GM19193 (cell line): ENCODE measurements around the gene UGT1A10.

Experiments
- POLR2A ChIP-seq: IDR thresholded peaks from 4 replicates; pipeline ENCODE4 v1.6.1; 2011; ENCODE audit not compliant: insufficient read depth, insufficient read length; ENCODE audit errors: extremely low read depth

UGT1A10 gene

DNA sequence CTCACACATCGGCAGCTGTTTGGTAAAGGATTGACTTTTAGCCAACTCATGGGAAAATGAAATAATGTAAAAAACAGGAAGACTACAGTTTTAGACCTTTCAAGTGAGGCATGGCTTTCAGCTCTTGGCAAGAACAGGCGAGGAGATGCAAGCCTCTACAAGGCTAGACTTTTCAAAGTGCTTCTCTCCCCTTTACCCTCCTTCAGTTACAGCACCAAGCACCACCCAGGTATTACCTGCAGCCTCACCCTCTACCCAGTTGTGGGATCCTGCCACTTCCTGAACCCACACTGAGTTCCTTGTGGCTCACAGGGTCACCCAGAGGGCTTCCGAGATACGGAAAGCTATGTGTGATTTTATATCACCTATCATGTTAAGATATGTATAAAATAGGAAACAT, 14.7 kb downstream of the UGT1A10 start:
- no peak for TF ChIP-seq POLR2A

DNA sequence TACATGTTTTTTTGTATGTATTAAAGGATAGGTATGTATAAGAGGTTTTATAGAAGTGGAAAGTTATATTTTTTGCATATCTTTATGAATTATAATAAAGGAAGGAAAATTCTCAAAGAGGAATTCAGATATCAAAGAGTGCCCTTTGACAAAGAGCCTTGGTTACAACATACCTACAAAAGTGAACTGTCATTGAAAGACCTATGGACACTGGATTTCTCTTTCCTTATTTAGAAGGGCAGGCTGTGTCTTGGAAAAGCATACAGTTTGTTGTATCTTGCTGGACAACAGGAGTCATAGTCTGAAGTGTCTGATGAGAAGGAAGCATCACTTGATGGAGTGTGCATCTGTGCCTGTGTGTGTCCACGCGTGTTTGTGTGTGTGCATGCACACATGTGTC, 15.2 kb downstream of the UGT1A10 start:
- TF ChIP-seq POLR2A = no peak

DNA sequence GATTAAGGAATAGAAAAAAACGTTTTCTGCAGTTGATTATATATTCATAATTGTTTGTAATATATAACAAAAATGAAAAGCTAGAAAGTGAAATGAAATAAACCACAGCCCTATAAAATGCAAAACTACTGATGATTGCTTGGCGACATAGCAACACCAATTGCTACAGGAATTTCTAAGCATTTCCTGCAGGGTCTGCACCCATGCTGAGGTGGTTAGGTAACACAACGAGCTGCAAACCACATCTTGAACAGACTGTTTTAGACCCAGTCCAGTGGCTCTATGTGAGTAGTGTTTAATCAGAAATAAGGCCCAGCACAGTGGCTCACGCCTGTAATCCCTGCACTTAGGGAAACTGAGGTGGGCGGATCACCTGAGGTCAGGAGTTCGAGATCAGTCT, 18.3 kb downstream of the UGT1A10 start:
- no peak for TF ChIP-seq POLR2A

DNA sequence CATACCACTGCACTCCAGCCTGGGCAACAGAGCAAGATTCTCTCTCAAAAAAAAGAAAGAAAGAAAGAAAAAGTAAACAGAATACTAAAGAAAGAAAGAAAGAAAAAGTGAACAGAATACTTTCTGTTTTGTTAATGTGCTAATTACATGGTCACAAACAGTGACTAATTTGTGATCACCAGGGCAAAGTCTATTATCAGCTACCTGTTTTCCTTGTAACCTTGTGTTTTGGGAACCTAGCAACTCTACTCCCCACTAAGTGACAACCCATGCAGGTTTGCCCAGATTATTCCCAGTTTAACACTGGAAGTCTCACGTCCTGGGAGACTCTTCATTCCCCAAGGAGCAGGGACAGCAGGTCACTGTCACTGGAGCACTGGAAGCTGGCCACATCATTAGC, 18.8 kb downstream of the UGT1A10 start:
- TF ChIP-seq POLR2A = no peak

DNA sequence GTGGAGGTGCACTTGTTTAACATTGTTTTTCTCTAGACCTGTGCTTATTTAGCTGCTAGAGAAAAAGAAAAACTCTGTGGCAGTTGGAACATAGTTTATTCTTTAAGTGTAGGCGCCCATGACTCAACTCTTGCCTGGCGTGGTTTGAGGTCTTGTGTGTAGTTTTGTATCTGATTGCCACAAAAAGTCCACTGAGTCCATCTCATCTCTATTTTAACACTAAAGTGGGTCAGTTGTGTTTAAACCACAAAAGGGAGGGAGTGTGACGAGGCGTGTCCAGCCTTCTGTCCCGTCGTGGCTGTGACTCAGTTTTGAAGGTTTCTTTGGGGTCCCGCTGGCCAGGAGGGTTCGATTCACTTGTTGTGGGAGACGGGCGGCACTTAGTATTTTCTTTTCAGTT, 20.2 kb downstream of the UGT1A10 start:
- no peak for TF ChIP-seq POLR2A

DNA sequence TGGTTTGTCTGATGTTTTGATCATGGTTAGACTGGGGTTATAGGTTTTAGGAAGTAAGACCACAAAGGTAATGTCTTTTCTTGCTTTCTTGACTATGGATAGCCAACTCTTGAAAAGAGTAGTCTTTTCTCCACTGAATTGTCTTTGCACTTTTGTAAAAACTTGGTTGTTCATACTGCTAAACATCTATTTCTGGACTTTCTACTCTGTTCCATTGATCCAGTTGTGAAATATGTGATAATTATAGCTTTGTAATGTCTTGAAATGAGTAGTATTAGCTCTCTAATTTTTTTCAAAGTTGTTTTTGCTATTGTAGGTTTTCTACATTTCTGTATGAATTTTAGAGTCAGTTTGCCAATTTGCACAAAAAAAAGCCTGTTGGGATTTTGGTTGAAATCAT, 22.4 kb downstream of the UGT1A10 start:
- no peak for TF ChIP-seq POLR2A

DNA sequence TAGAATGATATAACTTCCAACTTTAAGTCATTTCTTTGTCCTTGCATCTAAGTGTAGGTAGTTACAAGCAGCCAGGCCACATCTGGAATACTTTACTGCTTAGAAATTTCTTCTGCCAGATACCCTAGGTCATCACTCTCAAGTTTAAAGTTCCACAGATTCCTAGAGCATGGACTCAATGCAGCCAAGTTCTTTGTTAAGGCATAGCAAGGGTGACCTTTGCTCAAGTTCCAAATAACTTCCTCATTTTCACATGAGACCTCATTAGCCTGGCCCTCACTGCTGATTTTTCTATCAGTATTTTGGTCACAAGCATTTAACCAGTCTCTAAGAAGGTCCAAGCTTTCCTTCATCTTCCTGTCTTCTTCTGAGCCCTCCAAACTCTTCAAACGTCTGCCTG, 27.7 kb downstream of the UGT1A10 start:
- TF ChIP-seq POLR2A = no peak

DNA sequence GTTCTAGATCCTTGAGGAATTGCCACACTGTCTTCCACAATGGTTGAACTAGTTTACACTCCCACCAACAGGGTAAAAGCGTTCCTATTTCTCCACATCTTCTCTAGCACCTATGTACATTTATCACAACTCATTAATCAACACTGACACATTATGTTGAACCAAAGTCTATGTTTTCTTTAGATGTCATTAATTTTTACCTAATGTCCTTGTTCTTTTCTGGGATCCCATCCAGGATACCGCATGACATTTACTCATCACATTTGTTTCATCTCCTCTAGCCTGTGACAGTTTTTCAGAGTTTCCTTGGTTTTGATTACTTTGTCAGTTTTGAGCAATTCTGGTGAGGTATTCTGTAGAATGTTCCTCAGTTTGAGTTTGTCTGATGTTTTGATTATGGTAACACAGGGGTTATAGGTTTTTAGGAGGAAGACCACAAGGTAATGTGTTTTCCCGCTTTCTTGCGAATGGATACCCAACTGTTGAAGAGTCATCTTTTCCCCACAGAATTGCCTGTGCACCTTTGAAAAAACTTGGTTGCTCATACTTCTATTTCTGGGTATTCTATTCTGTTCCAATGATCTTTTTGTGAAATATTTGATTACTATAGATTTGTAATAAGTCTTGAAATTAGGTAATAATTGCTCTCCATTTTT, 32.5 kb downstream of the UGT1A10 start:
- no peak for TF ChIP-seq POLR2A

DNA sequence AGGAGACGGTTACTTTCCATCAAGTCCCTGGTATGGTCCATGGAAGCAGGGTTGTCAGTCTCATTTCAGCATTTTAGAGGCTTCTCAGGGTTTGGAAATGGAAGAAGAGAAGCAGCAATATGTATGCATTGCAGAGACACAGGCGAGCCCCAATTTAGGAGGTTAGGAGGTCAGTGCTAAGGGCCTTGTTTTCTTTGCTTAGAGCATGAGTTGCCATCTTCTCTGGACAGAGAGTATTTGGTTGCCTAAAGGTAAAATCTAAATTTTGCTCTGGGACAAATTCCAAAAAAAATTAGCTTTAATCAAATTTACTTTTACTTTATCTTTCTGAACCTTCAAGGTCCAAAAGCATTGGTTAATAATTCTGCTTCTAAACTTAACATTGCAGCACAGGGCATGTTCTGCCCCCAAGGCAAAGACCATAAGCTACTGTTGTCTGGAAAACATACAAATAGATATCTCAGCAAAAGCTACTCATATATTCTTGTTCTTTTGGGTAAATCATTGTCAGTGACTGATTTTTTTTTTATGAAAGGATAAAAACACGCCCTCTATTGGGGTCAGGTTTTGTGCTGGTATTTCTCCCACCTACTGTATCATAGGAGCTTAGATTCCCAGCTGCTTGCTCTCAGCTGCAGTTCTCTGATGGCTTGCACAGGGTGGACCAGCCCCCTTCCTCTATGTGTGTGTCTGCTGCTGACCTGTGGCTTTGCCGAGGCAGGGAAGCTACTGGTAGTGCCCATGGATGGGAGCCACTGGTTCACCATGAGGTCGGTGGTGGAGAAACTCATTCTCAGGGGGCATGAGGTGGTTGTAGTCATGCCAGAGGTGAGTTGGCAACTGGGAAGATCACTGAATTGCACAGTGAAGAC, 35.3 kb downstream of the UGT1A10 start, which contains the start of gene UGT1A9:
TSS of gene UGT1A9 (plus strand) at position 609 of the 872 bp plus-strand sequence. CDS start at position 646, 37 bp downstream.
- TF ChIP-seq POLR2A = no peak

DNA sequence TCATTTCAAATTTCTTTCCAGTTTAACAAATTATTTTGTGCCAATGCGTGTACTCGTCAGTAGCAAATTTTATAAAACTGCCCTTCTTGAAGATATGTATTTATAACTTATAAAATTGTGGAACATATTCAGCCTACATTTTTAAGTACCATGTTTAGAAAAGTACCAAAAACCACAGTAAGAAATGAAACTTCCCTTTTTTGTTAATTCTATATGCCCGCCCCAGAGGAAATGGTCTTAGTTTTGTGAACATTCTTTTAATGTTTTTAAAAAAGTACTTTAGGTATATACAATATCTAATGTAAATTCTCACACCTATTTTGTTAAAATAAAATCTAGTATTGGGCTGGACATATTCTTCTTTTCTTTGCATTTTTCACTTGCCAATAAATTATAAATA, 36.6 kb downstream of the UGT1A10 start:
- TF ChIP-seq POLR2A = no peak

DNA sequence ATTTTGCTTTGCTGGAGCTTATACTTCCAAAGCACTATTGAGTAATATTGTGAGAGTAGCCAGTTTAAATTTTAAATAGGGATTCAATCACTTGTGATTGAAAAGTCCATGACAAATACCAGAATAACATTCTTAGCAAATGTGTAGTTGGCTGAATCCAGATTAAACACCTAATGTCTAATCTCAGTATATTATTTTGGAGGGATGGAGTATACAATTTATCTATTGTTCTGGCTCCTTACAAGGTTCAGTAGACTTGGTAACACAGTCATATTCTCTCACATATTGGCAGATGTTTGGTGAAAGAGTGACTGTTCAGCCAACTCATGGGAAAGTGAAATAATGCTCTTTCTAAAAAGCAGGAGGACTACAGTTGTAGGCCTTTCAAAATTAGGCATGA, 37.6 kb downstream of the UGT1A10 start:
- no peak for TF ChIP-seq POLR2A

DNA sequence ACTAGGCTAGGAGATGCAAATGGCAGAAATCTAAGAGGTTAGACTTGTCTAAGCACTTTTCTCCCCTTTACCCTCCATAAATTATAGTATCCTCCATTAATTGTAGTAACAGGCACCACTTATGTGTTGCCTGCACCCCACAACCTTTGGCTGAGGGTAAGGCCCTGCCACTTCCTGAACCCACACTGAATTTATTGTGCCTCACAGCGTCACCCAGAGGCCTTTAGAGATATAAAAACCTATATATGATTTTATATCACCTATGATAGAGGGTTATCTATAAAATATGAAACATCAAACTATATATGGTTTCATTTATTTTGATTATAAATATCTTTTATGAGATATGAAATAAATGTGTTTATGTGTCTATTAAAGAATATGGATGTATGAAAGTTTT, 38.1 kb downstream of the UGT1A10 start:
- TF ChIP-seq POLR2A = no peak

DNA sequence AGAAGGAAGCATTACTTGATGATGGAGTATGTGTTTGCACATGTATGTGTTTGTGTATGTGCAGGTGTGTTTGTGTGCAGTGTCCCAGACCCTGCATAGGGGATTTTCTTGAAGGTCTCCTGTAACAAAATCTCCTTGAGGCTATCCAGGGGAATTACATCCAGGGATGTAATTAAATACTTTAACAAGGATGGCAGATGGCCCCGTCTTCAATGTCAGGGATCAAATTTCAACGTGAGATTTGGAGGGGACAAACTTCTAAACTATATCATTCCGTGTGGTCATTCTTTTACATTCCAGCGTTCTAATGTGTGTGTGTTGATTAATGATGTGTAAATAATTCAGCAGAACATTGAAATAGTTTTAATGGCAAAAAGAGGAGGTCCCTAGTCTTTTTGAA, 38.7 kb downstream of the UGT1A10 start:
- TF ChIP-seq POLR2A = no peak

DNA sequence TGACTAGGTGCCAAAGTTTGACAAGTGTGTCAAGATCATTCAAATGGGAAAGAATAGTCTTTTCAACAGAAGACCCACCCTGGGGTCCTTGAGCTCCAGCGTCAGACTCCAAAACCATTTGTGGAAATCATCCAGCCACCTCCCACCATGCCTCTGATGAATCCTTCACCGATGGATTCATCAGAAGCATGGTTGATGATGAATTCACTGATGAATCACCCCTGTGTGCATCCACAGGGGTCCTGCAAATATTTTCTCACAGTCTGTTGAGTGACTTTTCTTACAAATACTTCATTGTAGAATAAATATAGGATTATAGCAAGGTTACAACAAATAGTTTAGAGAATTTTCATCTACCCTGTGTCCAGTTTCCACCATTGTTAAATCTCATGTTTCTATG, 39.8 kb downstream of the UGT1A10 start:
- no peak for TF ChIP-seq POLR2A

DNA sequence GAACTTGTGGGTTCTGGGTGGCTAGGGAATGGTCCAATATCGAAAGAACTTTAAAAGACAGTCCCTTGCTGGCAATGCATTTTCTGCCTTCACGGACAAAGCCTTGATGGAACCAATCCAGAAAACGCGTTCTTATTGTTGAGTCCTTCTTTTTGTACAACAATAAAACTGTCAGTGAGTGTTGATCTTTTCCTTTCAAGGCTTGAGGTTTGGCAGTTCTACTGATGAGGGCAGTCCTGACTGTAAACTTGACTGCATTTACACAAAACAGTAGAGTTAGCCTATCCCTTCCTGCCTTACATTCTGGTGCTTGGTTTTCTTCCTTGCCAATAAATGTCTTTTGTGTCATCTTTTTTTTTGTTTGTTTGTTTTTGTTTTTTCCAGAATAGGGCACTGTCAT, 42.9 kb downstream of the UGT1A10 start:
- no peak for TF ChIP-seq POLR2A
